ENCODE measurements around the gene GPR12. TPM values are rescaled to one million over a fixed set of nuclear protein-coding genes. Genes with fewer than 3 reads are reported as not detected.

GPR12 gene
- total and polyA plus RNA-seq, 2 of the 4 experiments (the other 2 are of a cell fraction) = not detected

DNA sequence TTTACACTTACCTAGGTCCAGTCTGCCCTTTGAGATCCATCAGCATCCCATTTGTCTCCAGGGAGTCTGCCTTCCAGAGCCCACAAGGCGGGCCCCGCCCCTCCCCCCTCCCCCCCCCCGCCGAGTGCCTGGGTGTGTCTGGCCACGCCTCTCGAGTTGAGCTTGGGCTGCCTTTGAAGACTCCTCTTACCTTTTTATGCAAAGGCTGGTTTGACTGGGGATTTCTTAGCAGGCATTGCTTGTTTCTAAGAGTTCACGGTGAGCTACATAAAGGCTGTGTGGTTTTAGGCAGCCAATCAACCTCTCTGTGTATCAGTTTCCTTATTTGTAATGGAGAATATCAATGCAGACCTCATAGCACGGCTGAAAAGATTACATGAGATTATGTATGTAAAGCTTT, 11.3 kb downstream of the GPR12 start:
- POLR2A ChIA-PET (ENCODE audit: unreplicated experiment) = no interaction called here
- Histone ChIP-seq H3K4me1 (ENCODE audit: control insufficient read depth, insufficient read depth, low read length) (no peaks in the 10 kb centered on the region), H4K5ac (ENCODE audit: low read depth, low read length) (no peak overlapping the region), H4K8ac (ENCODE audit: low read depth in 2 of 2, low read length in 2 of 2) (no peak overlapping the region), H3K23ac (ENCODE audit: low read depth, low read length) (no peak overlapping the region), H3K18ac (ENCODE audit: low read depth, low read length) (no peak overlapping the region), H3K27me3 (ENCODE audit: control insufficient read depth, insufficient read depth, low read length) (peaks cover 11% of the 10 kb centered on the region), H3K9ac (ENCODE audit: low read depth, low read length) (no peak overlapping the region), H3K4me2 (ENCODE audit: low read depth, low read length) (no peak overlapping the region), H2BK20ac (ENCODE audit: low read depth, low read length) (no peak overlapping the region), H3K9me1 (ENCODE audit: insufficient read depth, low read length) (no peaks in the 10 kb centered on the region), H2AK9ac (replicated peaks; ENCODE audit: low read depth, low read length, poor library complexity) (no peak overlapping the region), H2BK120ac (ENCODE audit: low read depth, low read length) (no peak overlapping the region), H3K4me3 (ENCODE audit: insufficient read depth, low read depth, low read length) (no peak overlapping the region), H4K91ac (ENCODE audit: insufficient read depth, low read depth, low read length) (no peak overlapping the region), H2AFZ (replicated peaks; ENCODE audit: low read length, poor library complexity) (no peak overlapping the region), H3K27ac (ENCODE audit: insufficient read depth, low read length) (no peak overlapping the region), H3K14ac (replicated peaks; ENCODE audit: low read depth, low read length) (no peak overlapping the region), H2AK5ac (ENCODE audit: low read depth, low read length) (no peak overlapping the region), H3K4ac (ENCODE audit: low read depth, low read length) (no peak overlapping the region), H2BK15ac (ENCODE audit: low read depth, low read length) (no peak overlapping the region), H3K36me3 (ENCODE audit: control insufficient read depth, insufficient read depth, low read length) (no peaks in the 10 kb centered on the region), H2BK5ac (ENCODE audit: low read depth, low read length, poor library complexity, severe bottlenecking) (no peak overlapping the region), H3K9me3 (ENCODE audit: control insufficient read depth, insufficient read depth, low read length) (no peaks in the 10 kb centered on the region), H3K79me1 (ENCODE audit: low read depth in 1 of 2, low read length in 2 of 2) (no peaks in the 10 kb centered on the region), H3K56ac (ENCODE audit: extremely low read depth, insufficient read depth, low read length) (no peak overlapping the region), H4K20me1 (ENCODE audit: insufficient read depth, low read length) (no peaks in the 10 kb centered on the region)
- no CpG with 5 or more reads among the region's 8 CpGs for WGBS, 2 experiments (ENCODE audit: extremely low coverage in 2 of 2, insufficient read length in 1 of 2)
- no peak for ATAC-seq (ENCODE audit: low read depth)
- in situ Hi-C loops (cut with MboI; ENCODE audit: low sequenced_read_pairs) (no loop called here), intact Hi-C loops (cut with micrococcal nuclease) (no loop called here), dilution Hi-C loops (cut with HindIII; ENCODE audit: low sequenced_read_pairs, unreplicated experiment) (no loop called here)
- TF ChIP-seq SMC3 (IDR thresholded peaks at IDR 0.05; ENCODE audit: low read depth, low read length) = no peak
- TF ChIP-seq CEBPB (IDR thresholded peaks at IDR 0.05; ENCODE audit: low read depth, low read length) = no peak
- no peak for TF ChIP-seq RAD21 (IDR thresholded peaks at IDR 0.05; ENCODE audit: low read length)
- TF ChIP-seq BHLHE40 (IDR thresholded peaks at IDR 0.05; ENCODE audit: low read depth, low read length) = no peak
- TF ChIP-seq NFE2L2 (IDR thresholded peaks at IDR 0.05; ENCODE audit: low read depth, low read length) = no peak
- TF ChIP-seq FOS (IDR thresholded peaks at IDR 0.05; ENCODE audit: low read depth, low read length) = no peak
- TF ChIP-seq RCOR1 (IDR thresholded peaks at IDR 0.05; ENCODE audit: insufficient replicate concordance, low read length) = no peak
- no peak for TF ChIP-seq MAZ (IDR thresholded peaks at IDR 0.05; ENCODE audit: borderline replicate concordance, low read depth, low read length)
- TF ChIP-seq MAFK (IDR thresholded peaks at IDR 0.05; ENCODE audit: low read depth, low read length) = no peak
- no peak for TF ChIP-seq RFX5 (IDR thresholded peaks at IDR 0.05; ENCODE audit: low read depth, low read length)
- TF ChIP-seq POLR2A (IDR thresholded peaks at IDR 0.05; ENCODE audit: low read depth, low read length) = no peak
- TF ChIP-seq CHD1 (IDR thresholded peaks at IDR 0.05; ENCODE audit: low read depth, low read length) = no peak
- no peak for DNase-seq
- CTCF ChIA-PET = interaction anchor here (0.6 kb wide), 1 partner anchor 480 kb away, joined by 3 read pairs; no protein-coding TSS in a partner anchor
- BruUV-seq (replicated peaks) = no TSS peak

Data from IMR-90 (cell line).